Liver (tissue), 9 donors: ENCODE data around the gene SH3BP1. TPM values are rescaled to one million over a fixed set of nuclear protein-coding genes. Genes with fewer than 3 reads are reported as not detected.
A peak's percentile ranks its signal among the peaks of the same experiment; 100 is the strongest.

Experiments used
- DNase-seq: peaks from one replicate; pipeline ENCODE4 v3.0.0-alpha.2; 2017; ENCODE audit warnings: low spot score
- H3K27ac ChIP-seq, 2 donors: one replicate each; pipeline ENCODE4 v1.7.0; 2013; ENCODE audit warnings: inconsistent platforms in 2 of 2, low read length in 2 of 2, control low read depth in 1 of 2, low read depth in 1 of 2, mild to moderate bottlenecking in 1 of 2
- H3K27me3 ChIP-seq, 4 donors: one replicate each; pipeline versions ENCODE4 v1.6.1 to v1.7.0; 2013; ENCODE audit warnings: low read length in 3 of 4, inconsistent platforms in 1 of 4, mild to moderate bottlenecking in 1 of 4, moderate library complexity in 1 of 4; ENCODE audit not compliant: control insufficient read depth in 4 of 4, insufficient read depth in 4 of 4
- H3K36me3 ChIP-seq, 4 donors: one replicate each; pipeline versions ENCODE4 v1.6.1 to v1.7.0; 2013; ENCODE audit warnings: low read length in 3 of 4, mild to moderate bottlenecking in 3 of 4, low read depth in 1 of 4, moderate library complexity in 1 of 4; ENCODE audit not compliant: control insufficient read depth in 4 of 4, insufficient read depth in 3 of 4
- H3K4me1 ChIP-seq, 4 donors: one replicate each; pipeline versions ENCODE4 v1.6.1 to v1.7.0; 2013; ENCODE audit warnings: low read length in 3 of 4, mild to moderate bottlenecking in 3 of 4, moderate library complexity in 1 of 4; ENCODE audit not compliant: control insufficient read depth in 4 of 4, insufficient read depth in 4 of 4
- H3K4me3 ChIP-seq, 3 donors: one replicate each; pipeline versions ENCODE4 v1.6.1 to v1.7.0; 2013; ENCODE audit warnings: low read length in 3 of 3, control low read depth in 1 of 3, low read depth in 1 of 3, mild to moderate bottlenecking in 1 of 3
- H3K9ac ChIP-seq, 2 donors: one replicate each; pipeline ENCODE4 v1.7.0; 2013; ENCODE audit warnings: low read length in 2 of 2, mild to moderate bottlenecking in 2 of 2, moderate library complexity in 2 of 2, control low read depth in 1 of 2, low read depth in 1 of 2
- H3K9me3 ChIP-seq, 4 donors: one replicate each; pipeline versions ENCODE4 v1.6.1 to v1.7.0; 2013; ENCODE audit warnings: low read length in 3 of 4; ENCODE audit not compliant: control insufficient read depth in 4 of 4
- ATF3 ChIP-seq: IDR thresholded peaks from 2 replicates; pipeline ENCODE4 v1.6.1; 2016; ENCODE audit warnings: antibody characterized with exemption
- EGR1 ChIP-seq, 2 donors: IDR thresholded peaks; 2 replicates each; pipeline ENCODE4 v1.6.1; 2016 to 2018; ENCODE audit warnings: antibody characterized with exemption in 2 of 2, low read depth in 2 of 2
- FOXA1 ChIP-seq: IDR thresholded peaks from 2 replicates; pipeline ENCODE4 v1.6.1; 2016; ENCODE audit warnings: antibody characterized with exemption
- FOXA2 ChIP-seq: IDR thresholded peaks from 2 replicates; pipeline ENCODE4 v1.6.1; 2016; ENCODE audit warnings: antibody characterized with exemption
- HNF4A ChIP-seq, 2 donors: conservative IDR thresholded peaks; 2 replicates each; pipeline ENCODE4 v1.6.1; 2016; ENCODE audit warnings: antibody characterized with exemption in 2 of 2, mild to moderate bottlenecking in 2 of 2
- HNF4G ChIP-seq: IDR thresholded peaks from 2 replicates; pipeline ENCODE4 v1.6.1; 2016; ENCODE audit warnings: antibody characterized with exemption
- JUND ChIP-seq, 2 donors: IDR thresholded peaks; 2 replicates each; pipeline ENCODE4 v1.6.1; 2016; ENCODE audit warnings: antibody characterized with exemption in 2 of 2
- NR2F2 ChIP-seq: IDR thresholded peaks from 2 replicates; pipeline ENCODE4 v1.6.1; 2016; ENCODE audit warnings: antibody characterized with exemption
- RXRA ChIP-seq, 2 donors: IDR thresholded peaks; 2 replicates each; pipeline ENCODE4 v1.6.1; 2017 to 2018; ENCODE audit warnings: antibody characterized with exemption in 2 of 2, mild to moderate bottlenecking in 1 of 2
- SP1 ChIP-seq: IDR thresholded peaks from 2 replicates; pipeline ENCODE4 v1.6.1; 2018; ENCODE audit warnings: antibody characterized with exemption, mild to moderate bottlenecking
- TAF1 ChIP-seq: conservative IDR thresholded peaks from 2 replicates; pipeline ENCODE4 v1.6.1; 2016; ENCODE audit warnings: antibody characterized with exemption, mild to moderate bottlenecking
- YY1 ChIP-seq: IDR thresholded peaks from 2 replicates; pipeline ENCODE4 v1.6.1; 2016; ENCODE audit warnings: antibody characterized with exemption, mild to moderate bottlenecking
- ZBTB33 ChIP-seq: IDR thresholded peaks from 2 replicates; pipeline ENCODE4 v1.6.1; 2016; ENCODE audit warnings: antibody characterized with exemption
- WGBS: extraction: QIAGEN DNeasy Blood & Tissue Kit; methylation state at CpG from one replicate; pipeline ENCODE4 v1.1.7; 2013; 5-methylcytosine and 5-hydroxymethylcytosine counted together
- polyA plus RNA-seq, 2 donors: library from polyadenylated mRNA; stranded (reverse) in 1 of 2; unstranded in 1 of 2; fragments of 200-250 nt in 1 of 2; fragments of >200 nt in 1 of 2; fragmentation: Nextera tagmentation in 1 of 2; extraction: Ambion mirVana in 1 of 2; gene quantifications; one replicate each; pipeline versions ENCODE4 v1.2.1 to v1.2.3, GENCODE V29; 2013 to 2015
- total RNA-seq, 2 donors: library from RNA; depleted of rRNA; stranded (reverse); fragments of >200 nt; gene quantifications; one replicate each; pipeline ENCODE4 v1.2.3, GENCODE V29; 2014
- donor health status: healthy.
- donor health status: healthy.
- donor health status: healthy.
- donor health status: healthy.
- donor health status: healthy.

SH3BP1 gene
- total and polyA plus RNA-seq, 4 donors = 0.24 to 8.2 (median 2.7) TPM

- TF ChIP-seq HNF4A (conservative IDR thresholded peaks at IDR 0.05) = peak; percentile 79 to 83
- no peak for TF ChIP-seq YY1
- peak; percentile 47 for TF ChIP-seq HNF4G
- TF ChIP-seq FOXA1 = no peak
- TF ChIP-seq SP1 = peak; percentile 67
- peak; percentile 21 to 44 for TF ChIP-seq RXRA (IDR thresholded peaks at IDR 0.05)
- no peak for TF ChIP-seq FOXA2
- no peak for DNase-seq
- no peaks in the 10 kb centered on the region for H3K27me3 ChIP-seq
- peaks cover 7 to 59% (median 45%) of the 10 kb centered on the region in 4 donors for H3K4me1 ChIP-seq
- peak overlapping the region; percentile 73 to 80 for H3K27ac ChIP-seq
- WGBS = 70% methylated on average over 19 of the region's 19 CpGs
- H3K9ac ChIP-seq = no peak overlapping the region
- no peak overlapping the region for H3K4me3 ChIP-seq
- peaks cover 0 to 10% (median 3%) of the 10 kb centered on the region in 4 donors for H3K36me3 ChIP-seq
- no peaks in the 10 kb centered on the region for H3K9me3 ChIP-seq
These were observed 7.9 kb upstream of the SH3BP1 start for GRCh38 chr22:37631448-37632173.

- DNase-seq = no peak
These were observed 7.0 kb upstream of the SH3BP1 start for GRCh38 chr22:37632174-37633088.

GRCh38 chr22:37633089-37633624 is 6.3 kb upstream of the SH3BP1 start:
- no peaks in the 10 kb centered on the region for H3K9me3 ChIP-seq
- no peak for DNase-seq
- peaks cover 7 to 49% (median 36%) of the 10 kb centered on the region in 4 donors for H3K4me1 ChIP-seq
- no peaks in the 10 kb centered on the region for H3K27me3 ChIP-seq
- peaks cover 0 to 10% (median 3%) of the 10 kb centered on the region in 4 donors for H3K36me3 ChIP-seq
- TF ChIP-seq EGR1 (IDR thresholded peaks at IDR 0.05; ENCODE audit: low read depth in 2 of 2) (no peak), FOXA2 (no peak), ZBTB33 (no peak), HNF4A (conservative IDR thresholded peaks at IDR 0.05) (no peak)
- H3K27ac ChIP-seq = peak overlapping the region; percentile 80 to 84
- H3K9ac ChIP-seq = no peak overlapping the region
- H3K4me3 ChIP-seq = no peak overlapping the region
- WGBS = 66% methylated on average over 11 of the region's 11 CpGs

More at GRCh38 chr22:37632174-37633088, 7.0 kb upstream of the SH3BP1 start:
- H3K4me3 ChIP-seq = no peak overlapping the region
- H3K27ac ChIP-seq = peak overlapping the region; percentile 80 to 84
- WGBS = 83% methylated on average over 14 of the region's 14 CpGs
- H3K27me3 ChIP-seq = no peaks in the 10 kb centered on the region
- no peak overlapping the region for H3K9ac ChIP-seq
- peaks cover 7 to 51% (median 37%) of the 10 kb centered on the region in 4 donors for H3K4me1 ChIP-seq
- H3K9me3 ChIP-seq = no peaks in the 10 kb centered on the region
- TF ChIP-seq JUND (IDR thresholded peaks at IDR 0.05) = no peak
- no peak for TF ChIP-seq NR2F2
- TF ChIP-seq RXRA (IDR thresholded peaks at IDR 0.05) = no peak
- no peak for TF ChIP-seq TAF1
- no peak for TF ChIP-seq ATF3
- TF ChIP-seq FOXA1 = no peak
- H3K36me3 ChIP-seq = peaks cover 0 to 10% (median 3%) of the 10 kb centered on the region in 4 donors
